SK-N-SH treated with all-trans-retinoic acid at 6 μM for 48 hours (cell line): ENCODE measurements around the gene CTDNEP1.

Experiments
- ARNTL ChIP-seq: fragments of 450-650 bp; formaldehyde crosslinking; IDR thresholded peaks from 2 replicates; pipeline ENCODE4 v1.5.0; 2020; ENCODE audit warnings: low read depth, mild to moderate bottlenecking, moderate library complexity, borderline replicate concordance
- CSDC2 ChIP-seq: fragments of 250-450 bp; sonication (Bioruptor Pico); IDR thresholded peaks from 2 replicates; pipeline ENCODE4 v1.5.0; 2020; ENCODE audit warnings: mild to moderate bottlenecking, moderate library complexity
- POU6F1 ChIP-seq: fragments of 250-450 bp; sonication (Bioruptor Pico); IDR thresholded peaks from 2 replicates; pipeline ENCODE4 v1.8.0; 2021; ENCODE audit warnings: low read depth, mild to moderate bottlenecking, moderate library complexity, borderline replicate concordance
- ZNF70 ChIP-seq: fragments of 450-650 bp; formaldehyde crosslinking; IDR thresholded peaks from 2 replicates; pipeline ENCODE4 v1.5.0; 2020; ENCODE audit warnings: mild to moderate bottlenecking, moderate library complexity

GRCh38 chr17:7256766-7257456, 5.4 kb upstream of the CTDNEP1 start:
- TF ChIP-seq POU6F1 (CRISPR knock-in tag) (no peak), ZNF70 (no peak), CSDC2 (CRISPR knock-in tag) (no peak), ARNTL (CRISPR knock-in tag) (no peak)
